SH-SY5Y (cell line): ENCODE measurements around the gene TSEN2.

Source experiments
- GATA2 ChIP-seq: IDR thresholded peaks from 2 replicates; pipeline ENCODE4 v1.6.1; 2011; ENCODE audit warnings: mild to moderate bottlenecking, low read depth, low read length
- GATA3 ChIP-seq: IDR thresholded peaks from 2 replicates; pipeline ENCODE4 v1.6.1; 2011; ENCODE audit warnings: low read depth, mild to moderate bottlenecking, low read length, moderate library complexity

GRCh38 chr3:12486001-12486400, 1.7 kb downstream of the TSEN2 start:
- TF ChIP-seq GATA3 = no peak
- TF ChIP-seq GATA2 = no peak
